Mesothelial cell of epicardium (in vitro differentiated cells): Measurements from ENCODE around the gene OPCML. TPM values are rescaled to one million over a fixed set of nuclear protein-coding genes. Genes with fewer than 3 reads are reported as not detected.

Source experiments
- DNase-seq, 2 experiments: peaks; one replicate each; pipeline ENCODE4 v3.0.0; 2021; ENCODE audit warnings: low spot score in 2 of 2; ENCODE audit not compliant: unreplicated experiment in 2 of 2
- H3K27ac Mint-ChIP-seq: 2 replicates; pipeline ENCODE4 v1.8.0; 2021; ENCODE audit warnings: mixed read lengths
- H3K27me3 Mint-ChIP-seq: 2 replicates; pipeline ENCODE4 v1.8.0; 2021; ENCODE audit warnings: low read depth, mixed read lengths
- H3K36me3 Mint-ChIP-seq: 2 replicates; pipeline ENCODE4 v1.8.0; 2021; ENCODE audit warnings: mixed read lengths
- H3K4me1 Mint-ChIP-seq: 2 replicates; pipeline ENCODE4 v1.8.0; 2021; ENCODE audit warnings: mixed read lengths
- H3K4me3 Mint-ChIP-seq: 2 replicates; pipeline ENCODE4 v1.8.0; 2021; ENCODE audit warnings: mild to moderate bottlenecking, moderate library complexity, mixed read lengths
- H3K9me3 Mint-ChIP-seq: 2 replicates; pipeline ENCODE4 v1.8.0; 2021; ENCODE audit warnings: mixed read lengths
- CTCF ChIP-seq: fragments of 200-600 bp; sonication (generic); IDR thresholded peaks from one replicate; pipeline ENCODE4 v1.5.0; 2021; ENCODE audit warnings: antibody characterized with exemption; ENCODE audit not compliant: unreplicated experiment
- total RNA-seq: library from RNA; stranded (reverse); gene quantifications from 3 replicates; pipeline ENCODE4 v1.2.1, GENCODE V29; 2021

Gene OPCML
- total RNA-seq, 1 donor from 2014 or later, result 3.0 TPM

GRCh38 chr11:132475026-132475425, 1057.3 kb downstream of the OPCML start:
- Mint-ChIP-seq H3K4me3 (no peak overlapping the region), H3K27me3 (peaks cover 1% of the 10 kb centered on the region), H3K9me3 (peaks cover 16% of the 10 kb centered on the region), H3K36me3 (no peaks in the 10 kb centered on the region), H3K27ac (no peak overlapping the region), H3K4me1 (no peaks in the 10 kb centered on the region)
- DNase-seq, result no peak
- TF ChIP-seq CTCF, result no peak

GRCh38 chr11:132472411-132473172, 1059.7 kb downstream of the OPCML start:
- no peak for TF ChIP-seq CTCF
- peaks cover 1% of the 10 kb centered on the region for H3K27me3 Mint-ChIP-seq
- no peaks in the 10 kb centered on the region for H3K36me3 Mint-ChIP-seq
- H3K27ac Mint-ChIP-seq, result no peak overlapping the region
- no peak overlapping the region for H3K4me3 Mint-ChIP-seq
- DNase-seq, result no peak
- H3K4me1 Mint-ChIP-seq, result no peaks in the 10 kb centered on the region
- peaks cover 7% of the 10 kb centered on the region for H3K9me3 Mint-ChIP-seq

- Mint-ChIP-seq H3K9me3 (peaks cover 7% of the 10 kb centered on the region), H3K4me1 (no peaks in the 10 kb centered on the region), H3K36me3 (no peaks in the 10 kb centered on the region), H3K27me3 (peaks cover 1% of the 10 kb centered on the region), H3K27ac (no peak overlapping the region), H3K4me3 (no peak overlapping the region)
- no peak for DNase-seq
- TF ChIP-seq CTCF, result no peak
Measured at GRCh38 chr11:132471466-132471865, 1060.8 kb downstream of the OPCML start.

GRCh38 chr11:132466983-132467382, 1065.3 kb downstream of the OPCML start:
- DNase-seq, result no peak
- H3K27me3 Mint-ChIP-seq, result peaks cover under 1% of the 10 kb centered on the region
- H3K4me3 Mint-ChIP-seq, result no peak overlapping the region
- no peaks in the 10 kb centered on the region for H3K36me3 Mint-ChIP-seq
- no peak overlapping the region for H3K27ac Mint-ChIP-seq
- no peaks in the 10 kb centered on the region for H3K9me3 Mint-ChIP-seq
- TF ChIP-seq CTCF, result no peak
- peaks cover 5% of the 10 kb centered on the region for H3K4me1 Mint-ChIP-seq

GRCh38 chr11:132464939-132465338, 1067.4 kb downstream of the OPCML start:
- Mint-ChIP-seq H3K36me3 (no peaks in the 10 kb centered on the region), H3K27ac (no peak overlapping the region), H3K4me3 (no peak overlapping the region), H3K27me3 (no peaks in the 10 kb centered on the region), H3K4me1 (peaks cover 5% of the 10 kb centered on the region), H3K9me3 (peaks cover 19% of the 10 kb centered on the region)
- DNase-seq, result no peak
- no peak for TF ChIP-seq CTCF

- Mint-ChIP-seq H3K36me3 (no peaks in the 10 kb centered on the region), H3K4me1 (peaks cover 5% of the 10 kb centered on the region), H3K9me3 (peaks cover 24% of the 10 kb centered on the region), H3K27ac (no peak overlapping the region), H3K27me3 (no peaks in the 10 kb centered on the region), H3K4me3 (no peak overlapping the region)
- TF ChIP-seq CTCF, result no peak
- peak in 1 of 2 experiments; percentile 44 for DNase-seq
Measured at GRCh38 chr11:132464003-132464342, 1068.3 kb downstream of the OPCML start.
